Measurements from ENCODE around the gene LRP5.
A peak's percentile ranks its signal among the peaks of the same experiment; 100 is the strongest.

Gene LRP5

GRCh38 chr11:68332186-68332585 lies 19.8 kb downstream of the LRP5 start:
- Mint-ChIP-seq H3K4me3 (no peak overlapping the region), H3K36me3 (ENCODE audit: low read depth) (peaks cover 20% of the 10 kb centered on the region), H3K27ac (peak overlapping the region; percentile 91), H3K27me3 (ENCODE audit: low read depth, poor library complexity) (no peaks in the 10 kb centered on the region), H3K9me3 (peaks cover 6% of the 10 kb centered on the region), H3K4me1 (peaks cover 64% of the 10 kb centered on the region)
- DNase-seq: no peak
- no peak for TF ChIP-seq CTCF (IDR thresholded peaks at IDR 0.05)

GRCh38 chr11:68333173-68333572 lies 20.8 kb downstream of the LRP5 start:
- Mint-ChIP-seq H3K27me3 (ENCODE audit: low read depth, poor library complexity) (no peaks in the 10 kb centered on the region), H3K27ac (peak overlapping the region; percentile 57), H3K4me1 (peaks cover 64% of the 10 kb centered on the region), H3K36me3 (ENCODE audit: low read depth) (peaks cover 26% of the 10 kb centered on the region), H3K4me3 (no peak overlapping the region), H3K9me3 (peaks cover 6% of the 10 kb centered on the region)
- DNase-seq: no peak
- TF ChIP-seq CTCF (IDR thresholded peaks at IDR 0.05): no peak

- no peak overlapping the region for H3K27ac Mint-ChIP-seq
- H3K27me3 Mint-ChIP-seq (ENCODE audit: low read depth, poor library complexity): peaks cover 3% of the 10 kb centered on the region
- peaks cover 6% of the 10 kb centered on the region for H3K9me3 Mint-ChIP-seq
- peaks cover 26% of the 10 kb centered on the region for H3K36me3 Mint-ChIP-seq (ENCODE audit: low read depth)
- no peak overlapping the region for H3K4me3 Mint-ChIP-seq
- DNase-seq: no peak
- TF ChIP-seq CTCF (IDR thresholded peaks at IDR 0.05): no peak
- H3K4me1 Mint-ChIP-seq: peaks cover 57% of the 10 kb centered on the region
Observed at GRCh38 chr11:68334923-68335322, 22.5 kb downstream of the LRP5 start.

- Mint-ChIP-seq H3K9me3 (peaks cover 6% of the 10 kb centered on the region), H3K27ac (peak overlapping the region; percentile 65), H3K4me1 (peaks cover 56% of the 10 kb centered on the region), H3K36me3 (ENCODE audit: low read depth) (peaks cover 26% of the 10 kb centered on the region), H3K27me3 (ENCODE audit: low read depth, poor library complexity) (peaks cover 3% of the 10 kb centered on the region), H3K4me3 (no peak overlapping the region)
- DNase-seq: no peak
- no peak for TF ChIP-seq CTCF (IDR thresholded peaks at IDR 0.05)
Observed at GRCh38 chr11:68335683-68336082, 23.3 kb downstream of the LRP5 start.

- no peak for DNase-seq
- no peak for TF ChIP-seq CTCF (IDR thresholded peaks at IDR 0.05)
- H3K9me3 Mint-ChIP-seq: peaks cover 6% of the 10 kb centered on the region
- peaks cover 56% of the 10 kb centered on the region for H3K4me1 Mint-ChIP-seq
- no peak overlapping the region for H3K4me3 Mint-ChIP-seq
- H3K27me3 Mint-ChIP-seq (ENCODE audit: low read depth, poor library complexity): peaks cover 3% of the 10 kb centered on the region
- peak overlapping the region; percentile 89 for H3K27ac Mint-ChIP-seq
- peaks cover 26% of the 10 kb centered on the region for H3K36me3 Mint-ChIP-seq (ENCODE audit: low read depth)
Observed at GRCh38 chr11:68336716-68337115, 24.3 kb downstream of the LRP5 start.

- Mint-ChIP-seq H3K4me1 (peaks cover 58% of the 10 kb centered on the region), H3K27ac (peak overlapping the region; percentile 89), H3K36me3 (ENCODE audit: low read depth) (peaks cover 26% of the 10 kb centered on the region)
Observed at GRCh38 chr11:68337399-68337835, 25.0 kb downstream of the LRP5 start.

More at GRCh38 chr11:68337399-68337835, 25.0 kb downstream of the LRP5 start:
- TF ChIP-seq CTCF (IDR thresholded peaks at IDR 0.05): no peak
- no peak overlapping the region for H3K4me3 Mint-ChIP-seq
- peaks cover 6% of the 10 kb centered on the region for H3K9me3 Mint-ChIP-seq
- DNase-seq: no peak
- H3K27me3 Mint-ChIP-seq (ENCODE audit: low read depth, poor library complexity): peaks cover 3% of the 10 kb centered on the region

Measured in nephron progenitor cell (in vitro differentiated cells).